Panc1 (cell line): Measurements from ENCODE around the gene SOHLH2. TPM values are rescaled to one million over a fixed set of nuclear protein-coding genes. Genes with fewer than 3 reads are reported as not detected.

Experiments
- ATAC-seq: fragments of 200-7000 bp; cut with Tn5 transposase; 2 replicates; pipeline ENCODE4 v1.9.1; 2020; ENCODE audit warnings: mild to moderate bottlenecking, moderate library complexity
- Bru-seq: library from RNA; stranded (reverse); fragments of 400-500 nt; gene quantifications from one replicate; lab custom pipeline; 2021; lab: Mats Ljungman, UMichigan
- BruChase-seq, 2 experiments: library from RNA; stranded (reverse); fragments of 400-500 nt; gene quantifications; one replicate each; lab custom pipeline; 2021; lab: Mats Ljungman, UMichigan
- BruUV-seq: library from RNA; stranded (reverse); fragments of 400-500 nt; replicated peaks from 2 replicates; lab custom pipeline; 2021; lab: Mats Ljungman, UMichigan
- CTCF ChIA-PET: fragments of 300-600 bp; sonication (Branson Sonifier 250); formaldehyde crosslinking; loops from one replicate; lab custom pipeline; 2022; ENCODE audit warnings: antibody characterized with exemption; lab: Charles Lee
- POLR2A ChIA-PET: fragments of 300-600 bp; sonication (Branson Sonifier 250); formaldehyde crosslinking; loops from one replicate; lab custom pipeline; 2022; ENCODE audit warnings: antibody characterized with exemption; lab: Charles Lee
- DNase-seq: peaks from one replicate; pipeline ENCODE4 v3.0.0-alpha.2; 2010; ENCODE audit warnings: low read depth, low spot score
- H3K27ac ChIP-seq: 2 replicates; pipeline ENCODE4 v1.5.1; 2011; ENCODE audit warnings: mild to moderate bottlenecking, low read length, inconsistent platforms
- H3K27me3 ChIP-seq: fragments of 200-500 bp; sonication (Bioruptor generic); 2 replicates; pipeline ENCODE4 v1.6.0; 2014; ENCODE audit warnings: low read length, inconsistent platforms; ENCODE audit not compliant: control insufficient read depth, insufficient read depth
- H3K36me3 ChIP-seq: fragments of 200-500 bp; sonication (Bioruptor generic); 2 replicates; pipeline ENCODE4 v1.5.1; 2014; ENCODE audit warnings: inconsistent platforms, mild to moderate bottlenecking, low read length, moderate library complexity; ENCODE audit not compliant: control insufficient read depth, insufficient read depth
- H3K4me1 ChIP-seq: 2 replicates; pipeline ENCODE4 v1.5.1; 2011; ENCODE audit warnings: inconsistent platforms, mild to moderate bottlenecking, low read length, moderate library complexity; ENCODE audit not compliant: control insufficient read depth, insufficient read depth
- H3K4me3 ChIP-seq, 2 experiments: 2 replicates each; pipeline ENCODE4 v1.5.1; 2011 to 2012; ENCODE audit warnings: low read depth in 2 of 2, low read length in 2 of 2, mild to moderate bottlenecking in 2 of 2, inconsistent platforms in 1 of 2, moderate library complexity in 1 of 2
- H3K9me3 ChIP-seq: fragments of 200-500 bp; sonication (Bioruptor generic); 2 replicates; pipeline ENCODE4 v1.5.1; 2014; ENCODE audit warnings: low read depth, mild to moderate bottlenecking, inconsistent platforms, low read length, moderate library complexity; ENCODE audit not compliant: control insufficient read depth, insufficient read depth
- CTCF ChIP-seq: fragments of 450-650 bp; IDR thresholded peaks from 2 replicates; pipeline ENCODE4 v1.5.1; 2017; ENCODE audit warnings: mild to moderate bottlenecking
- POLR2AphosphoS5 ChIP-seq: IDR thresholded peaks from 2 replicates; pipeline ENCODE4 v1.6.1; 2012; ENCODE audit warnings: mild to moderate bottlenecking, low read depth, low read length, moderate library complexity
- REST ChIP-seq, 2 experiments: IDR thresholded peaks; 2 replicates each; pipeline ENCODE4 v1.6.1; 2011 to 2012; ENCODE audit warnings: low read depth in 2 of 2, control low read depth in 1 of 2, low read length in 1 of 2, mild to moderate bottlenecking in 1 of 2, moderate library complexity in 1 of 2; ENCODE audit not compliant: insufficient read depth in 1 of 2
- SIN3A ChIP-seq: IDR thresholded peaks from 2 replicates; pipeline ENCODE4 v1.6.1; 2012; ENCODE audit warnings: low read depth, mild to moderate bottlenecking, low read length, moderate library complexity, borderline replicate concordance; ENCODE audit not compliant: insufficient read depth
- TCF7L2 ChIP-seq: IDR thresholded peaks from 2 replicates; pipeline ENCODE4 v1.6.1; 2011; ENCODE audit warnings: mild to moderate bottlenecking, low read depth, low read length, inconsistent platforms
- in situ Hi-C: cut with HindIII; loops from 2 replicates; pipeline ENCODE4 v1.10.0; 2016; ENCODE audit warnings: low sequenced_read_pairs, low pct_unique_long_range_greater_than_20kb
- intact Hi-C: fragments of 100-400 bp; cut with micrococcal nuclease; formaldehyde crosslinking; loops from one replicate; pipeline ENCODE4 v1.10.0; 2022; ENCODE audit not compliant: unreplicated experiment
- long read RNA-seq: library from polyadenylated mRNA; unstranded; transcript quantifications from one replicate; pipeline ENCODE4 v2.0.0, GENCODE V29; 2021; ENCODE audit not compliant: unreplicated experiment
- polyA plus RNA-seq: library from polyadenylated mRNA; unstranded; fragments of >200 nt; gene quantifications from one replicate; pipeline ENCODE4 v1.2.1, GENCODE V29; 2012; ENCODE audit warnings: missing spikeins; ENCODE audit not compliant: insufficient read length
- total RNA-seq: library from RNA; stranded (reverse); gene quantifications from one replicate; pipeline ENCODE4 v1.2.1, GENCODE V29; 2021; ENCODE audit not compliant: unreplicated experiment

The SOHLH2 gene, protein sequence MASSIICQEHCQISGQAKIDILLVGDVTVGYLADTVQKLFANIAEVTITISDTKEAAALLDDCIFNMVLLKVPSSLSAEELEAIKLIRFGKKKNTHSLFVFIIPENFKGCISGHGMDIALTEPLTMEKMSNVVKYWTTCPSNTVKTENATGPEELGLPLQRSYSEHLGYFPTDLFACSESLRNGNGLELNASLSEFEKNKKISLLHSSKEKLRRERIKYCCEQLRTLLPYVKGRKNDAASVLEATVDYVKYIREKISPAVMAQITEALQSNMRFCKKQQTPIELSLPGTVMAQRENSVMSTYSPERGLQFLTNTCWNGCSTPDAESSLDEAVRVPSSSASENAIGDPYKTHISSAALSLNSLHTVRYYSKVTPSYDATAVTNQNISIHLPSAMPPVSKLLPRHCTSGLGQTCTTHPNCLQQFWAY
- 0.08 TPM for total RNA-seq
- not detected for polyA plus RNA-seq
- not detected for Bru-seq, nascent RNA
- BruChase-seq, experiment 1, labeled RNA remaining after a 2-hour chase = not detected
- not detected for BruChase-seq, experiment 2, labeled RNA remaining after a 6-hour chase
- long read RNA-seq = 0 reads

GRCh38 chr13:36214163-36214921, at the start of gene SOHLH2:
SOHLH2 (minus strand) TSS chr13:36214556; CDS start chr13:36214526, 30 bp downstream.
- no peaks in the 10 kb centered on the region for H3K4me1 ChIP-seq
- in situ Hi-C loops (no loop called here), intact Hi-C loops (no loop called here)
- DNase-seq (no peak), ATAC-seq (no peak)
- no peak within 1 kb of the TSS for H3K4me3 ChIP-seq
- no peaks in the 10 kb centered on the region for H3K27me3 ChIP-seq
- TF ChIP-seq TCF7L2 (no peak), SIN3A (no peak), REST (IDR thresholded peaks at IDR 0.05; ENCODE audit: insufficient read depth in 1 of 2, low read depth in 2 of 2, low read length in 1 of 2) (no peak)
- H3K9me3 ChIP-seq = no peaks in the 10 kb centered on the region
- H3K36me3 ChIP-seq = no peaks in the 10 kb centered on the region
- ChIA-PET CTCF (no interaction called here), POLR2A (no interaction called here)
- H3K27ac ChIP-seq = no peak within 1 kb of the TSS
- BruUV-seq = no TSS peak

- TF ChIP-seq REST (IDR thresholded peaks at IDR 0.05; ENCODE audit: insufficient read depth in 1 of 2, low read depth in 2 of 2, low read length in 1 of 2) (no peak), SIN3A (no peak), TCF7L2 (no peak), POLR2AphosphoS5 (no peak), CTCF (no peak)
- ChIA-PET CTCF (no interaction called here), POLR2A (no interaction called here)
- in situ Hi-C loops (no loop called here), intact Hi-C loops (no loop called here)
- Histone ChIP-seq H3K27ac (no peak overlapping the region), H3K36me3 (no peaks in the 10 kb centered on the region), H3K27me3 (no peaks in the 10 kb centered on the region), H3K4me1 (no peaks in the 10 kb centered on the region), H3K9me3 (no peaks in the 10 kb centered on the region), H3K4me3 (no peak overlapping the region)
- ATAC-seq (no peak), DNase-seq (no peak)
- no TSS peak for BruUV-seq
Measured at GRCh38 chr13:36261976-36262375, 47.6 kb upstream of the SOHLH2 start.
